GM12874 (cell line): ENCODE data around the gene ZRANB2.

ENCODE experiments used
- CTCF ChIP-seq: IDR thresholded peaks from 2 replicates; pipeline ENCODE4 v1.5.1; 2011; ENCODE audit warnings: low read depth, mild to moderate bottlenecking, control low read depth, low read length, moderate library complexity; ENCODE audit not compliant: insufficient read depth

Gene ZRANB2

GRCh38 chr1:71037829-71038620, 42.8 kb downstream of the ZRANB2 start:
- no peak for TF ChIP-seq CTCF

DNA sequence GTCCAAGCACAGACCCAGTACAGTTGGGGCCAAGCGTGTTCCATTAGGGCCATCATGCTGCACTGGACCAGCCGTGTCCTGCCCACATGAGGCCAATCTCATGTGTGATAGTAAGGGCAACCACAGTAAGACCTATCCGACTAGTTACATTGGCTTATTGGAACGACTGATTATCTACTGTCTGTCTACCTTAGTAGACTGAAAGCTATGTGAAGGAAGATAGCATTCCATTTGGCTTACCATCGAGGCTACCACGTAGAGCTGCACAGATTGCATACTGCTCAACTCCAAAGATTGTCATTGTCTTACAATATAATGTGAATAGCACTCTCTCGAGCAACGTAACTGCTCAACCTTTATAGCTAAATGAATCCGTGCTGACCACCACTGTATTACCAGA, 43.8 kb downstream of the ZRANB2 start:
- no peak for TF ChIP-seq CTCF

DNA sequence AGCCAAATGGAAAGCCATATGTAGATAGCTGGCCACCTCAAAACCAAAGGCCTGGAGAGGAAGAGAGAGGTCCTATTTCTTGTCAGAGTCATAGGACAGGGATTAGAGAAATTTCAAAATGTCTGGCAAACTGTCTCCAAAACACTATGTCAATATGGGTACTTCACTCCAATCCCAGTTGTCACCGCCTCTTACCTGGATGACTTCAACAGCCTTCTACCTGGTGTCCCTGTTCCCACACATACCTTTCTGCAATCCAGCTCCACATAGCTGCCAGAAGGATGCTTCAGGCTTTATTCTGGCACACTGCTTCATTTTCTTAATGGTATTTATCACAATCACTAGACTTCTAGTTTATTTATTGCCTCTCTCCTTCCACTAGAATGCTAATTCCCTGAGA, 47.7 kb downstream of the ZRANB2 start:
- TF ChIP-seq CTCF: no peak

DNA sequence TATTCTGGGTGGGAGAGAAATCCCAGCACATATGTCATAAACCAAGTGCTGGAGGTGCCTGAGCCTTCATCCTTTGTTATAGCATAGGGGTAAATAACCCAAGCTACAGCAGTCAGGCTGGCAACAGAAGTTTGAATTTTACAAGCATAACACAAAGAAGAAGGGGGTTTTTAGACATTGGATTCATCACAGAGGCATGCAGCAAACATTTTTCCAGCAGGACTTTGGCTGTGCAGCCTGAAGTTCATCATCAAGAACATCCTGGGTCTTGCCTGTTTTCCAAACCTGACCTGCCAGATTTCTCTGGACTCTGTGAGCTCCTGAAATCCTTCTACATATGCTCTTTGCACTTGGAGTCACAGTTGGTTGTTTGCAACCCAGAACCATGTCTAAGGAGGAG, 49.4 kb downstream of the ZRANB2 start:
- no peak for TF ChIP-seq CTCF

DNA sequence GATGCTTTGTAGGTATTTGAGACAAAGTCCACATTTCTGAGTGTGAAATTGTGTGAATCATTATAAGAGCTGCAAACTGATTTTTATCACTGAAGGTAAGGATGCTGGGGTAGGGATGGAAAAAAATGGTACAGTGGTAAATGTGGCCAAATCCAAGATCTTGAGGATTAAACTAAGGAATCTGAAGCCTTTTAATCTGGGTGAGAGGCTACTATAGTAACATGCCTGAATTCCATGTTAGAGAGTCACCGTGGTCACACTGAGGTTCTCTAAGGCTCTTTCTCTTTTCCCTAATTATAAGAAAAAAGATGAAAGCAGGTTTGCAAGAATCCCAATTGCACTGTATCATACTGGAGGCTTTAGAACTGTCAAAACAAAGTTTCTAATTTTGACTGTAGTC, 50.8 kb downstream of the ZRANB2 start:
- no peak for TF ChIP-seq CTCF

DNA sequence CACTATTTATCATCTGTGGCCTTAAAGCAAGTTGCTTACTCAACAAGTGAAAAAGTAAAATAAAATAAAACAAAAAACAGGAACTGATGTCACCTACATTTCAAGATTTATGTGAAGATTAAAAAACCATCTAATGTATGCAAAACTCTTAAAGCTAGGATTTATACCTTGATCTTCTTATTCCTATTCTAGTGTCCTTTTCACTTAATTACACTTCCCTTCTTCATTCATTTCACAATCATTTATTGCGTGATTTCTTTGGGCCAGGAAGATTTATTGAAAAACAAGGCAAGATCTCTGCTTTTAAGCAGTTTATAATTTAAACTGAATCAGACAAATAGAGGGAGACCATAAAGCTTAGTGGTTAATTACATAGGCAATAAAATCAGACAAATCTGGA, 51.9 kb downstream of the ZRANB2 start:
- TF ChIP-seq CTCF: no peak

DNA sequence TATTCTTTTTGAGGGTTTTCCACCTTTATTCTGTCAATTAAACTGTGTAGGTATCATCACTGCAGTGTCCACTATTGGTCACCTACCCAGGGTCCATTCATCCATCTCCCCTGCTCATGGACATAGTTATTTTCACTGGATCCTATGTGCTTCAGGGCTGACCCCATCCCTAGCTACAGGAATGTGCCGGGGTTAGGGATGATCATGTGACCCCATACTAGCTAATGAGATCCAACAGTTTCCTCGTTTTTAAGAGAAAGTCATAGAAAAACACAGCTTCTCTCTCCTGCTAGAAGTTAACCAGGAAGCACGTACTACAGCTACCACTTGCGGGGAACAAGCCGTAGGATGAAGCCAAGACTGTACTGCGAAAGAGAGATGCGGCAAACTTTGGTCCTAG, 52.8 kb downstream of the ZRANB2 start:
- no peak for TF ChIP-seq CTCF
